Germinal center (tissue), 1 donor: ENCODE measurements around the gene PLEKHA6.

Experiments
- DNase-seq: peaks from one replicate; pipeline ENCODE4 v3.0.0; 2012; ENCODE audit warnings: mixed read lengths, low spot score

PLEKHA6 gene

GRCh38 chr1:204380293-204380831 lies 20.6 kb upstream of the PLEKHA6 start:
- no peak for DNase-seq

GRCh38 chr1:204377800-204378668 lies 18.3 kb upstream of the PLEKHA6 start:
- DNase-seq = peak; percentile 30

- DNase-seq = no peak
Measured at GRCh38 chr1:204376919-204377799, 17.4 kb upstream of the PLEKHA6 start.

- DNase-seq = no peak
Measured at GRCh38 chr1:204376465-204376864, 16.7 kb upstream of the PLEKHA6 start.

GRCh38 chr1:204373911-204374310 lies 14.2 kb upstream of the PLEKHA6 start:
- no peak for DNase-seq

DNA sequence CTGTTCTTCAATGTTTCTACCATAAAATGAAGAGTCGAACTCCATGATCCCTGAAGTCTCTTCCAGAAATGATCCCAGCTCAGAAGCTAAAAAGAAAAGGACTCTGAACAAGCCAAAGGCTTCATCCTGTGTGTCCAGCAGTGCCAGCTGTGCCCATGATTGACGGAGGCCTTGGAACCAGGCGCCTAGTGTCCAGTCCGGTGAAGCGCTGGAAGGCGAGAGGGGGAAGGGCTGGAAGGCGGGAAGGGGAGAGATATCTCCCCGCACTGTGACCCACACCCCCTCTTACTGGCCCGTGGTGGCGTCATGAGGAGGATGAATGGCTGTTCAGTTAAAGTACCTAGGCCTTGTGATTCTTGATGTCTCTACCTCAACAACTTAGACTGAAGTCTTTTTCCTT lies 10.4 kb upstream of the PLEKHA6 start:
- no peak for DNase-seq

DNA sequence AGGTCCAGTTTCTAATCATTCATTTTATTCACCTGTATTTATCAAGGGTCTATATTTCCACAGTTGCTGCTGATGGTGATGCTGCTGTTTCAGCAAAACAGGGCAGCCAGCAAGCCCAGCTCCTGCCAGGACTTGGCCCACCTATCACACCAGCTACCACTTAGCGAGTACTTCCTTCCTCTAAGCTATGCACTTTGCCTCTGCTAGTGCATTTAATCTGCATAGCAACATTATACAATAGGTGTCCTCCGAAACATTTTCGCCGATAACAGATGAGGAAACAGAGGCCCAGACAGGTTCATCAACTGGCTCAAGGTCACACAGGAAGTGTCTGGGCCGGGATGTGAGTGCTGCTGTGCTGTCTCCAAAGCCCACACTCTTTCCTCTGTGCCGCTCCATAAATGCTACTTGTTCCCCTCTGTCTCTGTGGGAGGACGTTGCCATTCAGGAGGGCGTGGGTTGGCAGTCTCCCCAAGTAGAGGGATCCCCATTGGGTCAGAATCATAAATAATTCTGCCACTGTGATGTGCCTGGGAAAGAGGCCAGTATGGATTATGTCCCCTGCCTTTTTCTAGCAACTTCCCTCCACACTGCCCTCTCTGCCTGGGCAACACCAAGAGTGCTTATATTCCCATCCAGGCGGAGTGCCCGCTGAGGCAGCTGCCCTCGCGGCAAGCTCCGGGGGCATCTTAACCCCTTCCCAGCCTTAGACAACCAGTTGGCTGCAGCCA lies 9.4 kb upstream of the PLEKHA6 start:
- no peak for DNase-seq

GRCh38 chr1:204367956-204368355 lies 8.2 kb upstream of the PLEKHA6 start:
- DNase-seq = no peak

DNA sequence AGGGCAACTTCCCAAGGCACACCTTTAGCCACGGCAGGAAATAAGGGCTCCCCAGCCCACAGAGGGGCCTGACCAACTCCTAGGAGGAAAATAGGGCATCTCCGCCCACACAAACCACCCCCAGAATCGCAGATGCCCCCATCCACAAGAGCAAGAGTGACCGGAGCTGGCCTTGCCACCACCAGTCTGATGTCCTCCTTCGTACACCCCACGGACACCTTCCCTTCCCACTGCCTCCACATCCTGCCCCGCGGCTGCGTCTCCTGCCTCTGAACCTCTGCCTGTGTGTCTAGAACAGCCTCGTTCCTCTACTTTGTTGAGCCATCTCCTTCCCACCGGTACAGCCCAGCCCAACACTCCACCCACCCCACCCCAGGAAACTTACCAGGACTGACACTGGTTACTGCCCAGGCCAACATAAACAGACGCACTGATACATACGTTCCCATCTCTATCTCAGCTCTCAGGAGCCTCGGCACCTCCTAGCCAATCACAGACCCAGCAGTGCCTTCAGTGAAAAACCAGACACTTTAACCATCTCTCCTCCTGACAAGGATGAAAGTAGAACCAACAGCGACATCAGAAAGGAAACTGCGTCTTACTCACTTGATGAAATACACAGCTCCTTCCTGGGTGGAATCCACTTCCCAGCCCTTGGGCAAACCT lies 7.6 kb upstream of the PLEKHA6 start:
- no peak for DNase-seq

GRCh38 chr1:204366759-204367158 lies 7.0 kb upstream of the PLEKHA6 start:
- no peak for DNase-seq

DNA sequence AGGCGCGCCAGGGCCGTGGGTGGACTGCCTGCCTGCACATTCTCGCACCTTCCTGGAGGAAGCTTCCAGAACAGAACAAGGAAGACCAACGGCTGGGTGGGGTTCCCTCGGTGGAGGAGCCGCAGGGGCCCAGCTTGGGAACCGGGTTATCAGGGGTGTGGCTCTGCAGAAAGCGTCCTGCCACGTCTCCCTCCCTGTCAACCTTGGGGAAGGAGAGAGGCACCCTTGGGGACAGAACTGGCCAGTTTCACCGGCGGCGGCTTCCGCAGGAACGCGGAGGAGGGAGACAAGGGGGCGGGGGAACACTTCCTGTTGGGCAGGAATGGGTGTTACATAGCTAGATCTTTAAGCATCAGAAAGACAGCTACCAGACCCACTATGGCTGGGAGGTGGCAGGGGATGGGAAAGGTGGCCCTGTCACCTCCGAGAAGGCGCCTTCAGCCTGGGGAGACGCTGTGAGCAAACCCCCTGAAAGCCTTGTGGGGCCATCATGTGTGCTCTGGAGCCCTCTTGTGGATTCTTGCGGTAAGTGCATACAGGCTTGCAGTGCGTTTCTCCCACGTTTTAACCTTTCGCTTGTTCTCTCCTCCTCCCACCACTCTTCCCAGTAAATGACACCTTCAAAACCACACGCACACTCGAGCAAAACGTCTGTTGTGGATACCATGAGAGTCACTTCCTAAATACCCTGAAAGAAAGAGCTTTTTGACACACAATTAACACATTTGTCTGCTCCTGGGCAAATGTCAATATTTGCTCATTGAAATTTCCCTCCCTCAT lies 3.8 kb upstream of the PLEKHA6 start:
- peak; percentile 71 for DNase-seq

- no peak for DNase-seq
Measured at GRCh38 chr1:204362984-204363334, 3.2 kb upstream of the PLEKHA6 start.

DNA sequence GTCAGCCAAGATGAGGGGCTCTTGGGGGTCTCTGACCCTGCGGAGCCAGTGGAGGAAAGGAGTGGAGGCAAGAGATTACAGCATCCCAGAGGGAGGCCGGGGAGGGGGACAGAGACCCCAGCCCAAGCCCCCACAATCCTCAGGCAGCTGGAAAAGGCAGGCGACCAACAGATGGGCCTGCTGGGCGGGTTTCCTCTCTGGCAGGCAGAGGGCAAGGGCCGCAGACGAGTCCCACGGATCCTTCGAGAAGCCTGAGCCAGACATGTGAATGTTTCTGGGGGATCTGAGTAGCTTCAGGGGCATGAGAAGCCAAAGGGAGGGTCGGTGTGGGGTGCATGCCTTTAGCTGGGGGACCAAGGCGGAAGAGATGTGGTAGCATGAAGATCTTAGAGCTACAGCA lies 2.1 kb upstream of the PLEKHA6 start:
- DNase-seq = no peak

GRCh38 chr1:204361341-204361771 lies 1.6 kb upstream of the PLEKHA6 start:
- DNase-seq = no peak

GRCh38 chr1:204360314-204360713 lies 585 bp upstream of the PLEKHA6 start:
- no peak for DNase-seq

GRCh38 chr1:204359131-204359473 lies 627 bp downstream of the PLEKHA6 start:
- DNase-seq = no peak

- no peak for DNase-seq
Measured at GRCh38 chr1:204358605-204359004, 1.1 kb downstream of the PLEKHA6 start.

GRCh38 chr1:204357551-204358490 lies 1.9 kb downstream of the PLEKHA6 start:
- no peak for DNase-seq

GRCh38 chr1:204356997-204357396 lies 2.7 kb downstream of the PLEKHA6 start:
- no peak for DNase-seq

DNA sequence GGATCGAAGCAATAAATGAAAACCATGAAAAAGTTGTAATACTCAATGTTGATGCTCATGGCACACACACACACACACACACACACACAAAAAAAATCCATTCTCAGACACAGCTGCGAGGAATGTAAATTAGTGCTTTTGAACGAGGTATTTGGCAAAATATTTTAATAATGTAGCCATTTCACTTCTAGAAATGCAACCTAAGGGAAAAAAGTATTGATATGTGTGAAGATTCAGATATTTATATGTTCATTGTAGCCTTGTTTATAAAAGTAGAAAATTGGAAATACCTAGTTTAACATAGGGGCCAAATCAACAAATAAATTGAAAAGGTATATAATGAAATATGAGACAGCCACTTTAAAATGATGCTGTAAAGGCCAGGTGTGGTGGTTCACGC lies 3.8 kb downstream of the PLEKHA6 start:
- DNase-seq = no peak
